ENCODE measurements around the gene ZNF224. TPM values are rescaled to one million over a fixed set of nuclear protein-coding genes. Genes with fewer than 3 reads are reported as not detected.

The ZNF224 gene
- total and polyA plus RNA-seq, 10 of the 15 experiments (the other 5 are each of a cell fraction or from before 2014, with no cell fraction given) = 6.8 to 39.4 (median 17.2) TPM

- ATAC-seq = no peak
- no peak for DNase-seq (ENCODE audit: low read depth, low spot score)
- FAIRE-seq = no peak
- H3K9ac ChIP-seq (ENCODE audit: control insufficient read depth, insufficient read depth, low read length) = no peak overlapping the region
- CTCF ChIA-PET = interaction anchor here (1.1 kb wide), 1 partner anchor 88 kb away, joined by 3 read pairs; the partner anchor contains the start of gene ZNF226
- no peak overlapping the region for H3K27ac ChIP-seq (ENCODE audit: control insufficient read depth, insufficient read depth)
- no peak overlapping the region for H2AFZ ChIP-seq (ENCODE audit: control insufficient read depth, low read depth, low read length)
- POLR2A ChIA-PET = no interaction called here
- BruUV-seq (replicated peaks) = no TSS peak
- no peaks in the 10 kb centered on the region for H3K79me2 ChIP-seq (ENCODE audit: control insufficient read depth, insufficient read depth, low read length)
- RAD21 ChIA-PET (ENCODE audit: unreplicated experiment) = no interaction called here
- WGBS (ENCODE audit: insufficient coverage, insufficient replicate concordance, low lambda C conversion rate, missing lambda C conversion rate) = 86% methylated on average over 2 of the region's 2 CpGs
- no peak overlapping the region for H3K4me3 ChIP-seq
- in situ Hi-C loops (cut with MboI) = no loop called here
- H4K20me1 ChIP-seq (ENCODE audit: control insufficient read depth, insufficient read depth) = no peaks in the 10 kb centered on the region
- no peaks in the 10 kb centered on the region; the same call in 2 of the 3 replicates for H3K9me3 ChIP-seq (replicated peaks; ENCODE audit: control insufficient read depth, insufficient read depth, low read length)
- no peak overlapping the region for H3K4me2 ChIP-seq (ENCODE audit: control insufficient read depth, insufficient read depth)
- SMC1A ChIA-PET (ENCODE audit: uncharacterized antibody, unreplicated experiment) = no interaction called here
- H3K4me1 ChIP-seq (ENCODE audit: control insufficient read depth, insufficient read depth, low read length) = no peaks in the 10 kb centered on the region
- H3K36me3 ChIP-seq (ENCODE audit: control insufficient read depth in 2 of 2, insufficient read depth in 2 of 2, low read length in 1 of 2) = no peaks in the 10 kb centered on the region
- no peaks in the 10 kb centered on the region for H3K27me3 ChIP-seq (replicated peaks in 1 of 2; ENCODE audit: control insufficient read depth in 2 of 2, insufficient read depth in 2 of 2, low read length in 1 of 2)
- intact Hi-C loops (cut with micrococcal nuclease; ENCODE audit: unreplicated experiment) = no loop called here
- no peak for TF ChIP-seq TCF12 (IDR thresholded peaks at IDR 0.05; ENCODE audit: low read depth, low read length)
- TF ChIP-seq RAD21 (IDR thresholded peaks at IDR 0.05; ENCODE audit: insufficient read depth, low read depth, low read length) = no peak
- TF ChIP-seq GABPA (IDR thresholded peaks at IDR 0.05; ENCODE audit: low read depth) = no peak
- TF ChIP-seq CUX1 (IDR thresholded peaks at IDR 0.05; ENCODE audit: insufficient replicate concordance, low read depth, low read length) = no peak
- TF ChIP-seq TBL1XR1 (IDR thresholded peaks at IDR 0.05; ENCODE audit: low read depth, low read length) = no peak
- TF ChIP-seq HDAC2 (IDR thresholded peaks at IDR 0.05) = no peak
- TF ChIP-seq RELA (IDR thresholded peaks at IDR 0.05; ENCODE audit: borderline replicate concordance, partially characterized antibody) = no peak
- no peak for TF ChIP-seq E2F4 (IDR thresholded peaks at IDR 0.05; ENCODE audit: low read depth, low read length)
- no peak for TF ChIP-seq PAX8 (IDR thresholded peaks at IDR 0.05)
- TF ChIP-seq IKZF2 (IDR thresholded peaks at IDR 0.05) = no peak
- TF ChIP-seq POLR2AphosphoS5 (IDR thresholded peaks at IDR 0.05; ENCODE audit: low read length) = no peak
- TF ChIP-seq SKIL (IDR thresholded peaks at IDR 0.05; ENCODE audit: low read depth, poor library complexity, severe bottlenecking) = no peak
- TF ChIP-seq ZBTB33 (IDR thresholded peaks at IDR 0.05) = no peak
These were observed 17.8 kb upstream of the ZNF224 start for GRCh38 chr19:44076325-44076724.
